Measurements from ENCODE around the gene FDXR.

FDXR gene

GRCh38 chr17:74816905-74817620 is 55.7 kb downstream of the FDXR start:
- DNase-seq (ENCODE audit: low spot score in 2 of 2) (no peak), ATAC-seq (ENCODE audit: low read depth) (no peak)
- Mint-ChIP-seq H3K4me3 (no peak overlapping the region), H3K27me3 (no peaks in the 10 kb centered on the region), H3K4me1 (peaks cover 2% of the 10 kb centered on the region), H3K27ac (no peak overlapping the region), H3K9me3 (no peaks in the 10 kb centered on the region), H3K36me3 (peaks cover 17% of the 10 kb centered on the region)

DNA sequence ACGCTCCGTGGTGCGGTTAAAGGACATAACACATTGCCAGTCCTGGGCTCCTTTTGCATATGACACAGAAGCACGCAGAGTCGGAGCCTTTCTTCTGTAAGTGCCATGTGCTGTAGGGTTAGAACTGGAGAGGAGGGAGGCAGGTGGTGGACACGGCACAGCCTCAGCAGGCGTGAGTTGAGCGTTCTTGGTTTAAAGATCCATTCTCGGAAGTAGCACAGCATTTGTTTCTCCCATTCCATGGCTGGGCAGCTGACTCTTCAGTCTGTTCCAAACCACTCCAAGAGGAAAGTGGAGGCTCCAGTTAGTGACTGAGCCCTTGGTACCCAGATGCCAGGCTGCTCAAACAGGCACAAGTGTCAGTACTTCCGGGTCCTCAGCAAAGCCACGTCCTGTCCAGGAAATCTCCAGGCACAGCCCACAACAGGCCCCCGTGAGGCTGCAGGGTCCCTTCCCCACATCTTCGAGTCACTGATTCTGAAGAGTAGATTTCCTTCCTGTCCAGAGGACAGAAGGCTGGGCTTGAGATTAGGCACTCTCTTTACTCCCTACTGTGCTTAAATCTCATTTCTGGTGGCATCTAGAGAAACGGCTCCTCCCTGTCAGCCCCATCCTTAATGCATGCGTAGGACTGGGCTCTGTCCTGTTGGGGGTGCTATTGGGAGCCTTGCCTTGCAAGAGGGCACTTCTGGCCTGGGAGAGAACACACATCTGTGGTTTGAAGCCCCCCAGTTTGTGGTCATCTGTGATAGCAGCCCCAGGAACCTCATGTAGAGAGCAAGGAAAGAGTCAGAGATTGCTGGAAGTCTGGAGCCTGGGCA is 57.0 kb downstream of the FDXR start:
- Mint-ChIP-seq H3K4me1 (peaks cover 2% of the 10 kb centered on the region), H3K36me3 (peaks cover 17% of the 10 kb centered on the region), H3K27me3 (no peaks in the 10 kb centered on the region), H3K27ac (no peak overlapping the region), H3K4me3 (no peak overlapping the region), H3K9me3 (no peaks in the 10 kb centered on the region)
- DNase-seq (ENCODE audit: low spot score in 2 of 2) (no peak), ATAC-seq (ENCODE audit: low read depth) (no peak)

DNA sequence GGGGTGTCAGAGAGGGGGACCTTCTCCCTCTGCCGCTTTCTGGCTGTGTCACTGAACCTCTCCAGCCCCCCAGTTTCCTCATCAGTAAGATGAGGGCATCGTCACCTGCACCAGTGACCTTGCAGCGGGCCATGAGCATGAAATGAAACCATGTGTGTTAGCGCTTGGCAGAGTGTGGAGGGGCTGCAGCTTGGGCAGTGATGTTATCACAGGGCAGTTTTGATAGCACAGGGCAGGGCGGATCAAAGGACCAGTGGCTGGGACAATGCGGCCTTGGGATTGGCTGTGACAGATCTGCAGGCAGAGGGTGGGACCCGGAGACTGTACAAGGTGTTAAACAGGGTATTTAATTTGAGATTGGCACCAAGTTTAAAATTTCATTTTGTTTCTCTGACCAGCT is 57.7 kb downstream of the FDXR start:
- Mint-ChIP-seq H3K4me1 (peaks cover 2% of the 10 kb centered on the region), H3K4me3 (no peak overlapping the region), H3K9me3 (no peaks in the 10 kb centered on the region), H3K36me3 (peaks cover 17% of the 10 kb centered on the region), H3K27ac (no peak overlapping the region), H3K27me3 (no peaks in the 10 kb centered on the region)
- no peak for ATAC-seq (ENCODE audit: low read depth)
- no peak for DNase-seq (ENCODE audit: low spot score in 2 of 2)

- Mint-ChIP-seq H3K27ac (no peak overlapping the region), H3K9me3 (no peaks in the 10 kb centered on the region), H3K4me3 (no peak overlapping the region), H3K27me3 (no peaks in the 10 kb centered on the region), H3K36me3 (peaks cover 19% of the 10 kb centered on the region), H3K4me1 (peaks cover 2% of the 10 kb centered on the region)
- ATAC-seq (ENCODE audit: low read depth), result no peak
- DNase-seq (ENCODE audit: low spot score in 2 of 2), result no peak
These were observed 58.3 kb downstream of the FDXR start for GRCh38 chr17:74814453-74814852.
